Adipocyte (in vitro differentiated cells): ENCODE data around the gene COPG1.

Experiments used
- DNase-seq: peaks from one replicate; pipeline ENCODE4 v3.0.0-alpha.2; 2015; ENCODE audit warnings: low read depth
- H3K27me3 ChIP-seq: replicated peaks from 2 replicates; pipeline ENCODE4 v1.7.0; 2013; ENCODE audit warnings: mild to moderate bottlenecking, low read length, moderate library complexity; ENCODE audit not compliant: control insufficient read depth, insufficient read depth
- H3K36me3 ChIP-seq: 2 replicates; pipeline ENCODE4 v1.7.0; 2013; ENCODE audit warnings: low read length, mild to moderate bottlenecking, moderate library complexity; ENCODE audit not compliant: control insufficient read depth, insufficient read depth, severe bottlenecking
- H3K4me1 ChIP-seq: 2 replicates; pipeline ENCODE4 v1.7.0; 2013; ENCODE audit warnings: mild to moderate bottlenecking, low read length, moderate library complexity; ENCODE audit not compliant: control insufficient read depth, insufficient read depth
- H3K4me3 ChIP-seq: 2 replicates; pipeline ENCODE4 v1.7.0; 2013; ENCODE audit warnings: mild to moderate bottlenecking, low read length, moderate library complexity
- H3K9ac ChIP-seq: 2 replicates; pipeline ENCODE4 v1.7.0; 2013; ENCODE audit warnings: mild to moderate bottlenecking, low read length, moderate library complexity
- H3K9me3 ChIP-seq: 2 replicates; pipeline ENCODE4 v1.7.0; 2013; ENCODE audit warnings: mild to moderate bottlenecking, low read length, moderate library complexity; ENCODE audit not compliant: control insufficient read depth

COPG1 gene

DNA sequence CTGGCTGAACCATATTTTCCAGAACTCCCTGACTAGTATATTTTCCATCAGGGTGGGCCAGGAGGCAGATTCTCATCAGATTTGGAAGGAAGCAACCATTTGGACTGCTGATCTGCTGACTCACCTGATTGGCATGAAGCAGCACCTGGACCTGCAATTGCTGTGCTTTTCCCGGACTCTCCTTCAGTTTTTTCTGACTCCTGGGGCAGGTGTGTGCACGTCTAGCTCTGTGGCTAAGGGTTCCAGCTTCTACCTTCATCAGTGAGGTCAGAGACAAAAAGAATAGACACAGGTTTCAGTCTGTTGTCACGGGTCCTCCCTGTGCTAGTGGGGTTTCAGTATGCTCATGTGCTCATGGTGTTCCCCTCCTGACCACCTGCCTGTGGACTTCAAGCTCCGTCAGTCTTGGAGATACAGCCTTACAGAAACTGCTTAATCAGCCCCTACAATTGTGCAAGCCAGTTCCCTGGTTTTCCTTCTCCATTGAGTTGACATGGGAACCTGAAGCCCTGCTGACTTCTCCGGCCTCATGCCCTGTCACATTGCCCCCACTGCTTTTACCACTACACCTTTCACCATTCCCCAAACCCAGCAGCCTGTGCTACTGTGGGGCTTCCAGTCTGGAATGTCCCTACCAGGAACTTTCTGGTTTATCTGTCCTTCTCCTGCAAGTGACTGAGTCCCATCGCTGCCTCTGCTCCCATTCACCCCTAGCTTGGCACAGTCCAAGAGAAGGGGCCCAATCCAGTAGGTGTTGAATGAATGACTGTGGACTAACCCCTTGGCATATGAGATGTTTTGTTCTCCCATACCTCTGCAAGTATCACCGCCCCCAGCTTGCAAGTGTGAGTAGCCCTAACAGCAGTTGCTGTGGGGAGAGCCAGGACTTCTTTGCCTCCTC is 61.0 kb downstream of the COPG1 start:
- Histone ChIP-seq H3K4me1 (peaks cover 29% of the 10 kb centered on the region), H3K9ac (no peak overlapping the region), H3K4me3 (no peak overlapping the region), H3K9me3 (no peaks in the 10 kb centered on the region), H3K27me3 (no peaks in the 10 kb centered on the region), H3K36me3 (no peaks in the 10 kb centered on the region)
- DNase-seq = no peak

GRCh38 chr3:129311054-129311902 is 61.9 kb downstream of the COPG1 start:
- H3K36me3 ChIP-seq = no peaks in the 10 kb centered on the region
- no peak overlapping the region for H3K9ac ChIP-seq
- peaks cover 19% of the 10 kb centered on the region for H3K4me1 ChIP-seq
- no peaks in the 10 kb centered on the region for H3K9me3 ChIP-seq
- H3K4me3 ChIP-seq = no peak overlapping the region
- H3K27me3 ChIP-seq = no peaks in the 10 kb centered on the region
- no peak for DNase-seq

DNA sequence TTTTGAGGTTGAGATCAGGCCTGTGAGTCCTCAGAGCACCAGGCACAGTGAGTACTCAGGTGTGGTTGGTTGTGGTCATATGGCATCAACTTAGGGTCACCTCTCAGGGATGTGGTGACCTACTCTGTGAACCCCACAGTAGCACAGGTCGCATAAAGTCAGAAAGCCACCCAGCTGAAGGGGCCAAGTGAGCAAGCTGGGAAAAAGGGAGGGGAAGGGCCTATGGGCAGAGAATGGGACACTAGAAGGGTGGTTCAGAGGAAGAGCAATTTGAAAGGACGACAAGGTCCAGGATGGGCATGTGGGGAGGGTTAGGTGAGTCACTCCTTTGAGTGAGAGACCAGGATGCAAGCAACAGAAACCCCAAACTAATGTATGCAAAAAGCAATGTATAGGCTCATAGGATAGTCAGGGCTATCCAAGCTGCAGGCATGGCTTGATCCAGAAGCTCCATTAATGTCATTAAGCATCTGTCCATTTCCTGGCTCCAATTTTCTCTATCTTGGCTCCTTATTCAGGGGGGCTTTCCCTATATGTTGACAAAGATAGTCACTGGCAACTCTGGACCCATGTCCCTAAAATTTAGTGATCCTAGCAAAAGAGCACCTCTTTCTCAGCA is 62.7 kb downstream of the COPG1 start:
- Histone ChIP-seq H3K9ac (no peak overlapping the region), H3K36me3 (no peaks in the 10 kb centered on the region), H3K27me3 (no peaks in the 10 kb centered on the region), H3K4me1 (peaks cover 15% of the 10 kb centered on the region), H3K9me3 (no peaks in the 10 kb centered on the region), H3K4me3 (no peak overlapping the region)
- no peak for DNase-seq

- no peak for DNase-seq
- Histone ChIP-seq H3K9me3 (no peaks in the 10 kb centered on the region), H3K27me3 (no peaks in the 10 kb centered on the region), H3K9ac (no peak overlapping the region), H3K36me3 (no peaks in the 10 kb centered on the region), H3K4me3 (no peak overlapping the region), H3K4me1 (peaks cover 15% of the 10 kb centered on the region)
Measured at GRCh38 chr3:129312671-129313414, 63.4 kb downstream of the COPG1 start.

DNA sequence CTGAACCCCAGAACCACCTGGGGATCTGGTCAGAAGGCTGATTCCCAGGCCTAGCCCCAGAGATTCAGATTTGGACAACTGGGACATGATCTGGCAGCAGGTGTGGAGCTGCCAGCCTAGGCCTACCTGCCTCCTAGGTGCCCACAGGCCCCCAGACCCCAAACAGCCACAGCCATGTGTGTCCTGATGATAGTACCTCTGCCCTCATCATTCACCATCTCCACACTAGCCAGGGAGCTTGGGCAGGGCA is 63.9 kb downstream of the COPG1 start:
- no peaks in the 10 kb centered on the region for H3K9me3 ChIP-seq
- no peak overlapping the region for H3K9ac ChIP-seq
- no peaks in the 10 kb centered on the region for H3K36me3 ChIP-seq
- H3K4me3 ChIP-seq = no peak overlapping the region
- no peaks in the 10 kb centered on the region for H3K27me3 ChIP-seq
- H3K4me1 ChIP-seq = peaks cover 15% of the 10 kb centered on the region
- DNase-seq = no peak

DNA sequence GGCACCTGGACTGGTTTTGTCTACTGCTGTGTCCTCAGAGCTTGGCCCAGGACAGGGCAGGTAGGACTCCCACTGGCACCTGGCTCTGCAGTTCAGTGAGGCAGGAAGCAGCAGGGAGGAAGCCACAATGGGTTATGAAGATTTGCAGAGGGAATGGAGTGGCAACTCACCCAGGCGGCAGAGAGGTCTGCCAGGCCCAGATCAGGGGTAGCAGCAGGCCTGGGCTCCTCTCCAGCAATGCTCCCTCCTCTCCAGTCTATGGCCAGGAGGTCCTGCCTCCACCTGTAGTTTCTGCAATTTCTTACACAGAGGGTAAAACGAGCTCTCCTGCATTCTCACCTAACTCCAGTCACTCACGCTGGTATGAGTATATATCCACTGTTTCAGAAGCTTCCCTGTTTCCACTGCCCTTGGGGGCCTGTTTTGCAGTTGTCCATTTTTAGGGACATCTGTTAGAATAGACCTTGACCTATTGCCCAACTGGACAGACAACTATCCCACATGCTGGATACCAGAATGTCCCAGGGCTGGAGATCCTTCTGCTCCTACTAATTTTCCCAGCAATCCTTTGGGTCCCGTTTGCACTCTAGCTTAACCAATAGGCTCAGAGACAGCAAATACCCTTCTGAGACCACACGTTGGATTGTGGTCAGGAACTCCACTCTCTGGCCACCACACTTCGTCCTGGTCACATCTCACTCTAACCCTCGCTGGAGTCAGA is 64.4 kb downstream of the COPG1 start:
- no peaks in the 10 kb centered on the region for H3K27me3 ChIP-seq
- peak overlapping the region; percentile 92 for H3K9ac ChIP-seq
- peaks cover 15% of the 10 kb centered on the region for H3K4me1 ChIP-seq
- H3K36me3 ChIP-seq = no peaks in the 10 kb centered on the region
- peak overlapping the region; percentile 90 for H3K4me3 ChIP-seq
- DNase-seq = peak; percentile 43
- no peaks in the 10 kb centered on the region for H3K9me3 ChIP-seq

GRCh38 chr3:129314386-129315222 is 65.2 kb downstream of the COPG1 start:
- Histone ChIP-seq H3K9me3 (no peaks in the 10 kb centered on the region), H3K36me3 (no peaks in the 10 kb centered on the region), H3K27me3 (no peaks in the 10 kb centered on the region), H3K9ac (peak overlapping the region; percentile 92), H3K4me3 (peak overlapping the region; percentile 90), H3K4me1 (peaks cover 15% of the 10 kb centered on the region)
- DNase-seq = peak; percentile 97

DNA sequence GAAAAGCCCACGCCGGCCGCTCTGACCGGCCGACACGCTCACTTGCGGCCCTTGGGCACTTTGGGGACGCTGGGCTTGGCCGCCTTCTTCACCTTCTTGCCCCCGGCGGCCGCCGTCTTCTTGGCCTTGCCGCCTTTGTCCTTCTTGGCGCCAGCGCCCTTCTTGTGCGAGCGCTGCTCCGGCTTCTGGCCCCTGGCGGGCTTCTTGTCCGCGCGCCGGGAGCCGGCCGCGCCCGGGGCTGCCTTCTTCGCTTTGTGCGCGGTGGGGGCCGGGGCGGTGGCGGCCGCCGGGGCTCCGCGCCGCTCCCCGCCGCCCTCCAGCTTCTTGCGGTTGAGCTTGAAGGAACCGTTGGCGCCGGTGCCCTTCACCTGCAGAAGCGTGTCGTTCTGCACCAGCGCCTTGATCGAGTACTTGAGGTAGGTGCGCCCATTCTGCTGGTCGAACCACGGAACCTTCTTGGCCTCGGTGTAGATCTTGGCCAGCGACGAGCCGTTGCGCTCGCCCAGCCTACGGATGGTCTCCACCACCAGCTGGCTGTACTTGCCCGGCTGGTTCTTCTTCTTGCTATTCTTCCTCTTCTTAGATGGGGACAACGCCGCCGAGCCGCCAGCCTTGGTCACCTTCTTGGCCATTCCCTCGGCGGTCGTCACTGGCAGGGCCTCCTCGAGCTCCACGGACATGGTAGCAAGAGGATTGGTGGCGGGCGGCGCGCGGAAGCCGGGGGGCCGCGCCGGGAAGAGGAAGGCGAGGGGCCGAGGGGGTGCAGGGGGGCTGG is 66.0 kb downstream of the COPG1 start:
- Histone ChIP-seq H3K36me3 (peaks cover 2% of the 10 kb centered on the region), H3K27me3 (no peaks in the 10 kb centered on the region), H3K4me3 (peak overlapping the region; percentile 90), H3K9ac (peak overlapping the region; percentile 92), H3K9me3 (no peaks in the 10 kb centered on the region), H3K4me1 (peaks cover 15% of the 10 kb centered on the region)
- DNase-seq = peak; percentile 58

DNA sequence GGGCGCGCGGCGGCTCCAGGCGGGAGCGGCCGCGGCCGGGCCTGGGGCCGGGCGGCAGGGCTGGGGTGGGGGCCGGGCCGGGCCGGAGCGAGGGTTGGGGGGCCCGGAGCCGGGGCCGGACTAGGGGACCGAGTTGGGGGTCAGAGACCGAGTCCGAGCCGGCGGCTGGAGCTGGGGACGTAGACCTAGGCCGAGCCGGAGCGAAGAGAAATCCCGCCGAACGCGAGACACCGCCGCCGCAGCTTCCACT is 66.5 kb downstream of the COPG1 start:
- H3K36me3 ChIP-seq = peaks cover 3% of the 10 kb centered on the region
- H3K4me3 ChIP-seq = peak overlapping the region; percentile 88
- no peaks in the 10 kb centered on the region for H3K9me3 ChIP-seq
- H3K4me1 ChIP-seq = peaks cover 15% of the 10 kb centered on the region
- no peaks in the 10 kb centered on the region for H3K27me3 ChIP-seq
- H3K9ac ChIP-seq = peak overlapping the region; percentile 92
- DNase-seq = no peak
